HG02870 (cell line): ENCODE results near the gene TSPAN5.

Experiments used
- ATAC-seq: cut with Tn5 transposase; IDR thresholded peaks from one replicate; pipeline ENCODE4 v1.9.1; 2021; ENCODE audit warnings: mild to moderate bottlenecking, moderate library complexity; ENCODE audit not compliant: unreplicated experiment

Gene TSPAN5

DNA sequence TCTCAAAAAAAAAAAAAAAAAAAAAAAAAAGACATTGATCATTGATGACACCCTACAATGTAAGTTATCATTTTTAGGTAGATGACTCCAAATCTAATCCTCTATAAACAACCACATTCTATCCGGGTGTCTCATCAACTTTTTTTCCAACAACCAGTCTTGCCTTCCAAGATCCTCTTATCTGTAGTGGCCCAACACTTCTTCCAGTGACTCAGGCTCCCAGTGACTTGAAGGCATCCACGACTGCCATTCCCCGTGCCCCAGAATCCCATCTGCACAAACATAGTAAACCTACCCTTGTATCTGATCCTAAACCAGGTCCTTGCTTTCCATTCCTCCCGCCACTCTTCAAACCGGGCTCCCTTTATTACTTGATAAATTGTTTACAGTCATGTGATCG is 15.6 kb upstream of the TSPAN5 start:
- ATAC-seq: no peak

- ATAC-seq: no peak
Observed at GRCh38 chr4:98673288-98673644, 14.9 kb upstream of the TSPAN5 start.

GRCh38 chr4:98672583-98673287 is 14.3 kb upstream of the TSPAN5 start:
- no peak for ATAC-seq

- ATAC-seq: no peak
Observed at GRCh38 chr4:98671131-98671530, 12.7 kb upstream of the TSPAN5 start.

DNA sequence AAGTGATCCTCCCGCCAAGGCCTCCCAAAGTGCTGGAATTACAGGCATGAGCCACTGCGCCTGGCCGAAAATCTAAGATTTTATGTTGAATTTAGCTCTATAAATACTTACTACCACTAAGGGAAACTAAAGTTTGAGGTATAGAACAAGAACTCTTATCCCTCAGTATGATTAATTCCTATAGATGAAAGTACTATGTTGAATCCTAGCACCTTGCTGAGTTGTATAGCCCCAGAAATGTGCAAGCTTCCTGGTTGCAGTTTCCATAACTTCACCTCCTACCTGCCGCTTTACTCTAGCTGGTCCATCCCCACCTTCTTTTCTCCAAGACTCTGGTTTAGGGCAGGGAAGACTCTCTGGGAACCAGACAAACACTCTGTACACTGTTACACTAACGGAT is 11.8 kb upstream of the TSPAN5 start:
- ATAC-seq: no peak

DNA sequence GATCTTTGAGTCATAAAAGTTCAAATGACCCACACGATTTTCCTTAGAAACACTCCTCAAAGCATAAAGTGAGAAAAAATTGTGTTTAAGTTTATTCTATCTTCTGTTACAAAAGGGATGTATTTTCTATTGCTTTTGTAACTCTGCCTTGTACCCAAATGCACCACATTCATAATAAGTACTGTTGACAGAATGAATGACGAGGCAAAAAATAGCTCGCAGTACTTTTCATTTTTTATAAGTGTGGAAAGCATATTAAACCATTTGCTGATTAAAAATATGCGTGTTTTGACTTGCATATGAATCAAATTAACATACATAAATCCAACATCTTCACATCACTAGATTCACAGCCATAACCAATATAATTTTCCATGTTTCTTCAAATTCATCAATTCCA is 11.2 kb upstream of the TSPAN5 start:
- ATAC-seq: no peak

- no peak for ATAC-seq
Observed at GRCh38 chr4:98664959-98665358, 6.5 kb upstream of the TSPAN5 start.

GRCh38 chr4:98663226-98664006 is 5.0 kb upstream of the TSPAN5 start:
- peak; percentile 85 for ATAC-seq

GRCh38 chr4:98662626-98663225 is 4.3 kb upstream of the TSPAN5 start:
- ATAC-seq: no peak

DNA sequence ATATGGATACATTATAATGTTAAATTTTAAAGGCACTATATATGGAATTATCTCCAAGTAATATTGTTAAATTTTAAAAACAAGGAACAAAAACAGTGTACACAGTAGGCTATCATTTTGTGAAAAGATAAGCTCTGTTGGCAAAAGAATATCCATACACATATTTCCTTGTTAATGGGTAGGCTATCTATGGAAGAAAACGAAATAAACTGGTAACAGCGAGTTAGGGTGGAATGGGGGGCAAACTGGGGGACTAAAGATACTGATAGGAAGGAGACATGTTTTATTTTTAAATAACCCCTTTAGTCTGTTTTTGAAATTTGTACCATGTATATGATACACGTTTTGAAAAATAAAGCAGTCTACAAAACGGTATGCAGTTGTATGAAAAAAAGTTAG is 3.6 kb upstream of the TSPAN5 start:
- no peak for ATAC-seq

- no peak for ATAC-seq
Observed at GRCh38 chr4:98661371-98662054, 3.1 kb upstream of the TSPAN5 start.

DNA sequence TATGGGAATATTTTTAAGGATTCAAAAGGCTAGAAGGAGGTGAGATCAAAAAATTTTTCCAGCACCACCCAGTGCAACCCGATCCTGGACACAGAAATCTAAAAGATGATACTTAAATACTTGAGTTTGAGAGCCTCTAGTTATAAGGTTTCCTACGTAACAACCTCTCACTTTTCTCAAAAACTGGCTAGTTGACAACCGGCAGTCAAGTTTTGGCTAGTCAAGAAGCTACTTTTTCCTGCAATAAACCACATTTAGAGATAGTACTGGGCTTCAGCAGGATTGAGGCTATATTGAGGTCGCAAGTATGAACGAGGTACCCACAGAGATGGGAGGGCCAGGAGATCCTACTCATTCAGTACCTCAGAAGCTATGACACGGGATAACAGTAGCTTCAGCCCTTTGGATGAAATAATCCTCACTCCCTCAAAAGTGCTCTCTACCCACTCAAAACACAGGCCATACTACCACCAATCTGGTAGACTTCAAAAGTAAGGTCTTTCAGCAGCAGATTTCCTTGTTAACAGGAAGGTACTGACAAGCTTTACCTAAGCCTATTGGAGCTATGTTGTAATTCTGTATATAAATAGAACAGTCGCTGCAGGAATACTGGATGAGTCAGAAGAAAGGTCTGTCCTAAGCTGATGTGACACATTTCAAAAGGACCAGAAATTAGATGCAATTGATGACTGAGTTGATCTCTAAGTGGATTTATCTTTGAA is 1.5 kb upstream of the TSPAN5 start:
- no peak for ATAC-seq

DNA sequence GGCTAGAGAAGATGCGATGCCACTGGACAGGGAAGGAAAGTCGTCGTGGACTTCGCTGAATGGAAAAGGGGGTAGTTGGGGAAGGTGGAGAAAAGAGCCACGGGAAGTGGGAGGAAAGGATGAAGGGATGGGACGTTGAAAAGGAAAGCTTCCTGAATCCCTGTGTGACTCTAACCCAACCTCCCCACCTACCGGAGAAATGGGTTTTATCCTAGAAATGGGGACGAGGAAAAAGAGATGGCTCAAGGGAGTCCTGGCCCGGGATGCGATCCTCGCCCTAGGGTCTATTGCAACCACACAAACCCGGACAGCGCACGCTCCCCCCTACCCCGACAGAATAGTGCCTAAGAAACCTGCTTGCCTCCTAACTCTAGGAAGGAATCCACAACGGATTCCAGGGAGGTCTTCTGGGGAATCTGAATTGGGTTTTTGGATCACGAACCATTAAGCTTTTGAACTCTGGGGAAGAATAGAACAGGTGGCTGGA is 738 bp upstream of the TSPAN5 start:
- no peak for ATAC-seq

DNA sequence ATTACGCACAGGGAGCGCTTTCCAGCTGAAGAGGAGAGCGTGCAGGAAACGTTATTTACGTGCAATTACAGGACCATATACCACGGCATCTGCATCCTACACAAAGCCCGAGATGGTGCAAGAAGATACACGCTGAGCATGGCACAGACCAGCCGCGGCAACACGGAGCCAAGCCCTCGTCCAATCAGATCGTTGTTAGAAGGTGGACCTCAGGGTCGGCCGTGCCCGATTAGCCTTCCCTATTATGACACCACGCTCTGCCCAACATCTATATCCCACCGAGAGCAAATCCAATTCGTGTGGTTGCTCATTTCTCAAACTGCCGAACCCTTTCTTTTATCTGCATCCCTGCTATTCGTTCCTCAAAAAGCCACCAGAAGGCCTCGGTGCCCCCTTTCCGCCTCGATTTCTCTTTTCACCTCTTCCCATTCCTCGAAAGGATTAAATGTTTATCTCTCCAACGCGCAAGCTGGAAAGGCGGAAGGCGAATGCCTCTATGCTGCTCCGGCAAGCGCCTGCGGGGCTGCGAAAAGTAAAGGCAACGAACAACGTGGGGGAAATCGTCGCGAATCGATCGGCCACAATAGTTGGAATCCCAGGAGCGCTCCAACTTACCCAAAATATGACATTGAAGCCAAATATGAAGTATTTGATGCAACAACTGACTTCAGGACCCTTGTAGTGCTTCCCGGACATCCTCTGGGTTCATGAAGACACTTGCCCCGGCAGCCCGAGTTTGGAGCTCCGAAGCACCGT is 702 bp downstream of the TSPAN5 start:
- ATAC-seq: peak; percentile 3

- ATAC-seq: no peak
Observed at GRCh38 chr4:98656886-98657285, 1.5 kb downstream of the TSPAN5 start.

DNA sequence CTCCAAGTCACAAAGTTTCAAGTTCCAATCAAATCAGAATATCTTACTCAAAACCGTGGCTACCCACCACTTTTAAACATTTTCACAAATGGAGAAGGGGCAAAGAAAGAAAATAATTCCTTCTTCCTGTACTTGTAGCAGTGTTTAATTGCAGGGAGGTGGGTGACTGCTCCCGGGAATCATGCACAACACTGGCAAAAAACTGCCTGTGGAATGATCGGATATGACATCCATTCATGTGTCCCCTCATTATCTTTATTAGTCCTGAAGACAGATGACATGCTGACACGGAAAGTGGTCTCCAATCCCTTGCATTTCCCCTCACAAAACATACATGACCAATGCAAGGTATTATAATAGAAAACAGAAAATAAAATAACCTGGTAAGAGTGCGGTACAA is 2.0 kb downstream of the TSPAN5 start:
- ATAC-seq: no peak

GRCh38 chr4:98653890-98654867 is 4.2 kb downstream of the TSPAN5 start:
- no peak for ATAC-seq

DNA sequence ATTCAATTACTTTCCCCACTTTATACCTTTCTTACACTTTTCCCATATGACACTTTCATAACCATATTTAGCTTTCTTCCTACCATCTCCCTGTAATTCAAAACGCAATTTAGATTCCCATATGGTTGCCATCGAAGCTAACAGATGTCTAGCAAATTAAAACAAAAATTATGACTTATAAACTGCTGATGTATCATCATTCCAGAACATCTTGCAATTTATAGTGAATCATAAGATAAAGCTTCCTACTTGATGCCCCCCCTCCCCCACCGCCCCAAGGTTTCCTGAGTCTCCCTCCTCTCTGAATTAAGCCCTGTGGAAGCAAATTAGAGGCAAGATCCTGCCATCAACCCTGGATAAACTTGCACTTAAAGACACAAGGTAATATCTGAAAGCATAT is 5.4 kb downstream of the TSPAN5 start:
- no peak for ATAC-seq

DNA sequence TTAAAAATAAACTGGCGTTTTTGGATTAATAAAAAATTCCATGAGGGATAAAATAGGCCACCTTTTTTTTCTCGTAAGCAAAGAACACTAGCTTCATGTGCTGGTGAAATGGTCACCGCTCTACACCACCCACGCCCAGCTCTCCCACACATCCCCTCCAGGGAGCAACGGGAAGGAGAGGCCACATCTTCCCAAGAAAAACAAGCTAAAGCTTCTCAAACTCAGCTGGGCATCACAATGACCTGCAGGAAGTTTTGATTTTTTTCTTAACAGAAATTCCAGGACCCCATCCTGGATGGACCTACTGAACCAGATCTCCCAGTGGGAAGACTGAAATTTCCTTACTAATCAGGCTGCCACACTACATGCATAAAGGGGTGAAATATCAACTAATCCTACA is 9.8 kb downstream of the TSPAN5 start:
- ATAC-seq: no peak
